ENCODE results near the gene CCDC92. TPM values are rescaled to one million over a fixed set of nuclear protein-coding genes. Genes with fewer than 3 reads are reported as not detected.

Gene CCDC92
- total and polyA plus RNA-seq, 2 of the 13 experiments (the other 11 are each of a cell fraction or from before 2014, with no cell fraction given) = 5.4 to 14.7 TPM

DNA sequence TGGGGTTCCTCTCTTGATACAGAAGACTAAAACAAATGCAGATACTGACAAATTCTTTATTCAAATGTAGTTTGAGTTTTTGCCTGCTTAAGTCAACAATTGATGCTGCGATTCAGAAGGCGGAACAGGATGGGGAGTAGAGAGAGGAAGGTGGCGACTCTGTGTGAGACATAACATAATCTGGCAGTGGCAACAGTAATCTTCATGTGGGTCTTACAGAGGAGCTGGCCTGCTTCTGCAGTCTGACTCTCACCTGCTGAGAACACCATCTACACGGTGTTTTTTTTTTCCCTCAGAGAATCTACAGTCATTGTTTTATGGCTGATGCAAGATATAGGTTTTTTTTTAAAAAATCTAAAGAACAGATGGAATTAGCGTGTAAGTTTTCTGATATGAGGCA is 10.1 kb downstream of the CCDC92 start (continued):
- TF ChIP-seq NPAS2 (CRISPR knock-in tag; IDR thresholded peaks at IDR 0.05; ENCODE audit: borderline replicate concordance) (no peak), ZNF570 (CRISPR knock-in tag; IDR thresholded peaks at IDR 0.05; ENCODE audit: borderline replicate concordance) (no peak), NBN (conservative IDR thresholded peaks at IDR 0.05) (no peak), ZKSCAN1 (IDR thresholded peaks at IDR 0.05; ENCODE audit: low read length) (no peak)

DNA sequence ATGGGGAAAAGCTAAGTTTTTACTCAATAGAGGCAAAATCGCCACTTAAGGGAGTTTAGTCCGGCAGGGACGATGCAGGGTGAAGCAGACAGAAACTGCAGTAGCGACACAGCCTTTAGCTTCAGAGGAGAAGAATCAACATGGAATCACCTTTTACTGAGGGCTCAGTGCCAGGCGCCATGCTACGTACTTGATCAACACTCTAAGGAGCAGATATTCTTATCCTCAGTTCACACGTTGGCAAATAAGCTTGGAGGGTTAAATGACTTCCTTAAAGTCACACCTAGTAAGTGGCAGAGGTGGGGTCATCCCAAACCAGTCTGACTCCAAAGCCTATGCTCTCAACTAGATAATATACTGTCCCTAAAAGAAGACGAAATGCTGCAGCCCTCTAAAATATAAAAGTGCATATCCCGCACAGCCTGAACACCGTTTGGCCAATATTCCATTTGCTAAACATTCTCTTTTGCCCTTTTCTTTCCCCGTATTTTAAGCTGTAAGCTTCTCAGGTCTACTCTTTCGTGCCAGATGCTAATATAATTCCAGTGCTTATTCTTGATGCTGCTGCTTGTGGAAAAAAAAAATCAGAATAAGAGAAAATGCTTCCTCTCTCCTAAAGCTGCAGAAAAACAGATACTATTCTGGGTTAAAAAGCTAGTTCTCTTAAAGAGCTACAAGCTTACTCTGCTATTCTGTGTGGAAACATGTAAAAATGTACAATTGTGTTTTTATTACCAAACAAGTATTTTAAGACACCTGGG is 10.9 kb downstream of the CCDC92 start:
- Histone ChIP-seq H4K20me1 (ENCODE audit: insufficient read depth, low read length) (no peaks in the 10 kb centered on the region), H3K4me3 (replicated peaks in 1 of 3; ENCODE audit: insufficient read depth in 1 of 3, low read depth in 2 of 3, low read length in 3 of 3) (no peak overlapping the region), H3K27ac (ENCODE audit: extremely low read length, insufficient read depth, low read length) (no peak overlapping the region), H3K79me2 (ENCODE audit: insufficient read depth, low read length) (no peaks in the 10 kb centered on the region), H3K4me2 (ENCODE audit: low read depth, low read length) (no peak overlapping the region), H3K27me3 (ENCODE audit: control insufficient read depth in 1 of 2, insufficient read depth in 2 of 2, low read length in 2 of 2) (no peaks in the 10 kb centered on the region), H3K9me3 (ENCODE audit: low read length) (no peaks in the 10 kb centered on the region), H3K36me3 (replicated peaks in 1 of 2; ENCODE audit: control insufficient read depth in 1 of 2, insufficient read depth in 2 of 2, low read length in 2 of 2) (0 out of 5 replicates have a peak, but pooled peaks cover 0 to 4% of the 10 kb centered on the region in 2 experiments), H3K4me1 (ENCODE audit: insufficient read depth, low read length) (no peaks in the 10 kb centered on the region), H3K9ac (ENCODE audit: insufficient read depth, low read depth, low read length) (no peak overlapping the region), H2AFZ (ENCODE audit: low read length) (no peak overlapping the region)
- ATAC-seq (no peak), FAIRE-seq (no peak), DNase-seq (ENCODE audit: low spot score) (no peak)
- ChIA-PET CTCF (ENCODE audit: low intra/inter-chr PET ratio, low total read pairs) (no interaction called here), POLR2A (interaction anchor here (1.4 to 1.5 kb wide), 2 partner anchors 11 to 13 kb away, joined by 4 read pairs; partner anchors contain the start of genes CCDC92 and ZNF664)
- intact Hi-C loops (cut with micrococcal nuclease; ENCODE audit: unreplicated experiment) (no loop called here), in situ Hi-C loops (cut with HindIII; ENCODE audit: extremely low pct_ligation_motif_present, low pct_unique_long_range_greater_than_20kb) (no loop called here)
- WGBS (ENCODE audit: low lambda C conversion rate) = 96% methylated on average over 12 of the region's 12 CpGs
- no peak for TF ChIP-seq TEAD3 (CRISPR knock-in tag; optimal IDR thresholded peaks at IDR 0.05; ENCODE audit: borderline replicate concordance)
- TF ChIP-seq MYC (CRISPR knock-in tag; IDR thresholded peaks at IDR 0.05; ENCODE audit: borderline replicate concordance) = no peak
- no peak for TF ChIP-seq RORA (CRISPR knock-in tag; IDR thresholded peaks at IDR 0.05)
- no peak for TF ChIP-seq FOXA1 (IDR thresholded peaks at IDR 0.05)
- no peak for TF ChIP-seq FOXA1 (CRISPR knock-in tag; IDR thresholded peaks at IDR 0.05)
- TF ChIP-seq ZC3H13 (CRISPR knock-in tag; IDR thresholded peaks at IDR 0.05) = no peak
- no peak for TF ChIP-seq ZNF451 (CRISPR knock-in tag; IDR thresholded peaks at IDR 0.05)
- TF ChIP-seq ZNF670 (CRISPR knock-in tag; IDR thresholded peaks at IDR 0.05; ENCODE audit: borderline replicate concordance) = no peak
- TF ChIP-seq TRIM22 (IDR thresholded peaks at IDR 0.05) = no peak
- TF ChIP-seq ZNF567 (CRISPR knock-in tag; IDR thresholded peaks at IDR 0.05; ENCODE audit: borderline replicate concordance) = no peak
- BruUV-seq (replicated peaks) = no TSS peak

All from HepG2 (cell line).